Measurements from ENCODE around the gene KCNH3. TPM values are rescaled to one million over a fixed set of nuclear protein-coding genes. Genes with fewer than 3 reads are reported as not detected.

The KCNH3 gene
- total RNA-seq, 2 experiments from 2014 or later, result 2.4 to 3.4 TPM

GRCh38 chr12:49552899-49553298 is 14.1 kb downstream of the KCNH3 start:
- Mint-ChIP-seq H3K4me3 (no peak overlapping the region), H3K36me3 (ENCODE audit: low read depth) (peaks cover 9% of the 10 kb centered on the region), H3K4me1 (ENCODE audit: low read depth) (peaks cover 12% of the 10 kb centered on the region), H3K27me3 (peaks cover 14% of the 10 kb centered on the region), H3K27ac (no peak overlapping the region), H3K9me3 (no peaks in the 10 kb centered on the region)
- ChIA-PET POLR2A (interaction anchor here (1.5 to 2.9 kb wide), 3 partner anchors 12 to 70 kb away, joined by 3 to 6 read pairs (median 5); partner anchors contain the start of genes MCRS1 and PRPF40B), CTCF (interaction anchor here (0.7 to 1.7 kb wide), 5 partner anchors 15 to 186 kb away, joined by 3 to 6 read pairs (median 3); partner anchors contain the start of genes KCNH3 and SPATS2)
- intact Hi-C loops (cut with DNase I, micrococcal nuclease), result loop anchor here (1.0 to 5.0 kb wide), 4 partner anchors 70 to 195 kb away; partner anchors contain the start of genes FMNL3 (in 1 of the 2) and PRPF40B (in 1 of the 2)
- no peak for TF ChIP-seq CTCF (IDR thresholded peaks at IDR 0.05)
- Histone ChIP-seq H3K27me3 (ENCODE audit: control insufficient read depth in 1 of 2, insufficient read depth in 2 of 2, low read length in 2 of 2) (peaks cover 6 to 17% of the 10 kb centered on the region in 2 experiments), H3K9me3 (ENCODE audit: control insufficient read depth in 1 of 2, insufficient read depth in 1 of 2, low read length in 2 of 2) (peaks cover 0 to 13% of the 10 kb centered on the region in 2 experiments), H3K4me1 (ENCODE audit: insufficient read depth, low read length) (peaks cover 21% of the 10 kb centered on the region), H3K36me3 (ENCODE audit: insufficient read depth, low read length) (peaks cover 8% of the 10 kb centered on the region), H3K4me3 (ENCODE audit: low read length) (no peak overlapping the region), H3K27ac (ENCODE audit: low read depth in 1 of 2, low read length in 2 of 2) (no peak overlapping the region)
- DNase-seq, result peak in 1 of 14 experiments; percentile 5
- ATAC-seq (ENCODE audit: poor library complexity), result no peak

GRCh38 chr12:49553512-49554088 is 14.8 kb downstream of the KCNH3 start:
- no peak overlapping the region for H3K27ac ChIP-seq (ENCODE audit: low read depth in 1 of 2, low read length in 2 of 2)
- POLR2A ChIA-PET, result interaction anchor here (1.5 to 2.9 kb wide), 4 partner anchors 10 to 69 kb away, joined by 3 to 6 read pairs (median 4); partner anchors contain the start of genes MCRS1 and PRPF40B
- peaks cover 4 to 14% of the 10 kb centered on the region in 2 experiments for H3K27me3 ChIP-seq (ENCODE audit: control insufficient read depth in 1 of 2, insufficient read depth in 2 of 2, low read length in 2 of 2)
- intact Hi-C loops (cut with DNase I, micrococcal nuclease), result loop anchor here (1.0 to 5.0 kb wide), 4 partner anchors 69 to 195 kb away; partner anchors contain the start of genes FMNL3 (in 1 of the 2) and PRPF40B (in 1 of the 2)
- DNase-seq, result peak in 4 of 14 experiments; percentile 33 to 74 (median 66)
- peaks cover 14% of the 10 kb centered on the region for H3K36me3 ChIP-seq (ENCODE audit: insufficient read depth, low read length)
- Mint-ChIP-seq H3K27ac (no peak overlapping the region), H3K36me3 (ENCODE audit: low read depth) (peaks cover 14% of the 10 kb centered on the region), H3K27me3 (peaks cover 9% of the 10 kb centered on the region), H3K9me3 (no peaks in the 10 kb centered on the region), H3K4me3 (no peak overlapping the region), H3K4me1 (ENCODE audit: low read depth) (peaks cover 7% of the 10 kb centered on the region)
- CTCF ChIA-PET, result interaction anchor here (0.6 to 1.7 kb wide), 8 partner anchors 15 to 195 kb away, joined by 3 to 9 read pairs (median 3); partner anchors contain the start of genes KCNH3 and SPATS2
- H3K4me3 ChIP-seq (ENCODE audit: low read length), result no peak overlapping the region
- peak; percentile 73 for TF ChIP-seq CTCF (IDR thresholded peaks at IDR 0.05)
- H3K4me1 ChIP-seq (ENCODE audit: insufficient read depth, low read length), result peaks cover 16% of the 10 kb centered on the region
- peak; percentile 81 for ATAC-seq (ENCODE audit: poor library complexity)
- H3K9me3 ChIP-seq (ENCODE audit: control insufficient read depth in 1 of 2, insufficient read depth in 1 of 2, low read length in 2 of 2), result peaks cover 0 to 10% of the 10 kb centered on the region in 2 experiments

GRCh38 chr12:49554266-49554665 is 15.4 kb downstream of the KCNH3 start:
- POLR2A ChIA-PET, result interaction anchor here (1.5 to 2.9 kb wide), 4 partner anchors 9 to 69 kb away, joined by 3 to 6 read pairs (median 4); partner anchors contain the start of genes MCRS1 and PRPF40B
- intact Hi-C loops (cut with DNase I, micrococcal nuclease), result loop anchor here in 1 of 2 experiments (5.0 kb wide), 2 partner anchors 73 to 153 kb away; partner anchors contain the start of gene FMNL3
- DNase-seq, result no peak

More at GRCh38 chr12:49554266-49554665, 15.4 kb downstream of the KCNH3 start:
- no peak for ATAC-seq (ENCODE audit: poor library complexity)
- peaks cover 9% of the 10 kb centered on the region for H3K4me1 ChIP-seq (ENCODE audit: insufficient read depth, low read length)
- TF ChIP-seq CTCF (IDR thresholded peaks at IDR 0.05), result no peak
- no peak overlapping the region for H3K4me3 ChIP-seq (ENCODE audit: low read length)
- H3K4me1 Mint-ChIP-seq (ENCODE audit: low read depth), result peaks cover 7% of the 10 kb centered on the region
- peaks cover 0 to 4% of the 10 kb centered on the region in 2 experiments for H3K9me3 ChIP-seq (ENCODE audit: control insufficient read depth in 1 of 2, insufficient read depth in 1 of 2, low read length in 2 of 2)
- H3K27me3 ChIP-seq (ENCODE audit: control insufficient read depth in 1 of 2, insufficient read depth in 2 of 2, low read length in 2 of 2), result peaks cover 0 to 9% of the 10 kb centered on the region in 2 experiments
- H3K27ac ChIP-seq (ENCODE audit: low read depth in 1 of 2, low read length in 2 of 2), result no peak overlapping the region
- H3K4me3 Mint-ChIP-seq, result no peak overlapping the region
- peaks cover 21% of the 10 kb centered on the region for H3K36me3 ChIP-seq (ENCODE audit: insufficient read depth, low read length)
- peaks cover 9% of the 10 kb centered on the region for H3K27me3 Mint-ChIP-seq
- no peak overlapping the region for H3K27ac Mint-ChIP-seq
- peaks cover 21% of the 10 kb centered on the region for H3K36me3 Mint-ChIP-seq (ENCODE audit: low read depth)
- CTCF ChIA-PET, result interaction anchor here (0.6 to 1.7 kb wide), 7 partner anchors 16 to 196 kb away, joined by 3 to 9 read pairs (median 3); partner anchors contain the start of genes KCNH3 and SPATS2
- no peaks in the 10 kb centered on the region for H3K9me3 Mint-ChIP-seq

Data from CD4-positive, alpha-beta T cell (primary cell).